Panc1 (cell line): ENCODE measurements around the gene FBXL17. TPM values are rescaled to one million over a fixed set of nuclear protein-coding genes. Genes with fewer than 3 reads are reported as not detected.

Experiments
- ATAC-seq: fragments of 200-7000 bp; cut with Tn5 transposase; 2 replicates; pipeline ENCODE4 v1.9.1; 2020; ENCODE audit warnings: mild to moderate bottlenecking, moderate library complexity
- BruUV-seq: library from RNA; stranded (reverse); fragments of 400-500 nt; replicated peaks from 2 replicates; lab custom pipeline; 2021; lab: Mats Ljungman, UMichigan
- CTCF ChIA-PET: fragments of 300-600 bp; sonication (Branson Sonifier 250); formaldehyde crosslinking; loops from one replicate; lab custom pipeline; 2022; ENCODE audit warnings: antibody characterized with exemption; lab: Charles Lee
- POLR2A ChIA-PET: fragments of 300-600 bp; sonication (Branson Sonifier 250); formaldehyde crosslinking; loops from one replicate; lab custom pipeline; 2022; ENCODE audit warnings: antibody characterized with exemption; lab: Charles Lee
- DNase-seq: peaks from one replicate; pipeline ENCODE4 v3.0.0-alpha.2; 2010; ENCODE audit warnings: low read depth, low spot score
- H3K27ac ChIP-seq: 2 replicates; pipeline ENCODE4 v1.5.1; 2011; ENCODE audit warnings: mild to moderate bottlenecking, low read length, inconsistent platforms
- H3K27me3 ChIP-seq: fragments of 200-500 bp; sonication (Bioruptor generic); 2 replicates; pipeline ENCODE4 v1.6.0; 2014; ENCODE audit warnings: low read length, inconsistent platforms; ENCODE audit not compliant: control insufficient read depth, insufficient read depth
- H3K36me3 ChIP-seq: fragments of 200-500 bp; sonication (Bioruptor generic); 2 replicates; pipeline ENCODE4 v1.5.1; 2014; ENCODE audit warnings: inconsistent platforms, mild to moderate bottlenecking, low read length, moderate library complexity; ENCODE audit not compliant: control insufficient read depth, insufficient read depth
- H3K4me1 ChIP-seq: 2 replicates; pipeline ENCODE4 v1.5.1; 2011; ENCODE audit warnings: inconsistent platforms, mild to moderate bottlenecking, low read length, moderate library complexity; ENCODE audit not compliant: control insufficient read depth, insufficient read depth
- H3K4me3 ChIP-seq, 2 experiments: 2 replicates each; pipeline ENCODE4 v1.5.1; 2011 to 2012; ENCODE audit warnings: low read depth in 2 of 2, low read length in 2 of 2, mild to moderate bottlenecking in 2 of 2, inconsistent platforms in 1 of 2, moderate library complexity in 1 of 2
- H3K9me3 ChIP-seq: fragments of 200-500 bp; sonication (Bioruptor generic); 2 replicates; pipeline ENCODE4 v1.5.1; 2014; ENCODE audit warnings: low read depth, mild to moderate bottlenecking, inconsistent platforms, low read length, moderate library complexity; ENCODE audit not compliant: control insufficient read depth, insufficient read depth
- CTCF ChIP-seq: fragments of 450-650 bp; IDR thresholded peaks from 2 replicates; pipeline ENCODE4 v1.5.1; 2017; ENCODE audit warnings: mild to moderate bottlenecking
- POLR2AphosphoS5 ChIP-seq: IDR thresholded peaks from 2 replicates; pipeline ENCODE4 v1.6.1; 2012; ENCODE audit warnings: mild to moderate bottlenecking, low read depth, low read length, moderate library complexity
- SIN3A ChIP-seq: IDR thresholded peaks from 2 replicates; pipeline ENCODE4 v1.6.1; 2012; ENCODE audit warnings: low read depth, mild to moderate bottlenecking, low read length, moderate library complexity, borderline replicate concordance; ENCODE audit not compliant: insufficient read depth
- TCF7L2 ChIP-seq: IDR thresholded peaks from 2 replicates; pipeline ENCODE4 v1.6.1; 2011; ENCODE audit warnings: mild to moderate bottlenecking, low read depth, low read length, inconsistent platforms
- in situ Hi-C: cut with HindIII; loops from 2 replicates; pipeline ENCODE4 v1.10.0; 2016; ENCODE audit warnings: low sequenced_read_pairs, low pct_unique_long_range_greater_than_20kb
- intact Hi-C: fragments of 100-400 bp; cut with micrococcal nuclease; formaldehyde crosslinking; loops from one replicate; pipeline ENCODE4 v1.10.0; 2022; ENCODE audit not compliant: unreplicated experiment
- total RNA-seq: library from RNA; stranded (reverse); gene quantifications from one replicate; pipeline ENCODE4 v1.2.1, GENCODE V29; 2021; ENCODE audit not compliant: unreplicated experiment
- TF ChIP-seq, protein P1 (sequence below), 2 experiments: IDR thresholded peaks; 2 replicates each; pipeline ENCODE4 v1.6.1; 2011 to 2012; ENCODE audit warnings: low read depth in 2 of 2, control low read depth in 1 of 2, low read length in 1 of 2, mild to moderate bottlenecking in 1 of 2, moderate library complexity in 1 of 2; ENCODE audit not compliant: insufficient read depth in 1 of 2

Gene FBXL17
- total RNA-seq, 1 experiment from 2014 or later = 17.4 TPM

GRCh38 chr5:108212775-108213346 is 169.0 kb downstream of the FBXL17 start:
- Histone ChIP-seq H3K4me1 (no peaks in the 10 kb centered on the region), H3K9me3 (no peaks in the 10 kb centered on the region), H3K27ac (no peak overlapping the region), H3K4me3 (no peak overlapping the region), H3K27me3 (no peaks in the 10 kb centered on the region), H3K36me3 (no peaks in the 10 kb centered on the region)
- POLR2A ChIA-PET = no interaction called here
- intact Hi-C loops = no loop called here
- no peak for ATAC-seq
- CTCF ChIA-PET = no interaction called here
- BruUV-seq = no TSS peak
- in situ Hi-C loops = no loop called here
- DNase-seq = no peak
- TF ChIP-seq POLR2AphosphoS5 (no peak), TCF7L2 (no peak), CTCF (no peak), SIN3A (no peak)
- TF ChIP-seq, protein P1, sequence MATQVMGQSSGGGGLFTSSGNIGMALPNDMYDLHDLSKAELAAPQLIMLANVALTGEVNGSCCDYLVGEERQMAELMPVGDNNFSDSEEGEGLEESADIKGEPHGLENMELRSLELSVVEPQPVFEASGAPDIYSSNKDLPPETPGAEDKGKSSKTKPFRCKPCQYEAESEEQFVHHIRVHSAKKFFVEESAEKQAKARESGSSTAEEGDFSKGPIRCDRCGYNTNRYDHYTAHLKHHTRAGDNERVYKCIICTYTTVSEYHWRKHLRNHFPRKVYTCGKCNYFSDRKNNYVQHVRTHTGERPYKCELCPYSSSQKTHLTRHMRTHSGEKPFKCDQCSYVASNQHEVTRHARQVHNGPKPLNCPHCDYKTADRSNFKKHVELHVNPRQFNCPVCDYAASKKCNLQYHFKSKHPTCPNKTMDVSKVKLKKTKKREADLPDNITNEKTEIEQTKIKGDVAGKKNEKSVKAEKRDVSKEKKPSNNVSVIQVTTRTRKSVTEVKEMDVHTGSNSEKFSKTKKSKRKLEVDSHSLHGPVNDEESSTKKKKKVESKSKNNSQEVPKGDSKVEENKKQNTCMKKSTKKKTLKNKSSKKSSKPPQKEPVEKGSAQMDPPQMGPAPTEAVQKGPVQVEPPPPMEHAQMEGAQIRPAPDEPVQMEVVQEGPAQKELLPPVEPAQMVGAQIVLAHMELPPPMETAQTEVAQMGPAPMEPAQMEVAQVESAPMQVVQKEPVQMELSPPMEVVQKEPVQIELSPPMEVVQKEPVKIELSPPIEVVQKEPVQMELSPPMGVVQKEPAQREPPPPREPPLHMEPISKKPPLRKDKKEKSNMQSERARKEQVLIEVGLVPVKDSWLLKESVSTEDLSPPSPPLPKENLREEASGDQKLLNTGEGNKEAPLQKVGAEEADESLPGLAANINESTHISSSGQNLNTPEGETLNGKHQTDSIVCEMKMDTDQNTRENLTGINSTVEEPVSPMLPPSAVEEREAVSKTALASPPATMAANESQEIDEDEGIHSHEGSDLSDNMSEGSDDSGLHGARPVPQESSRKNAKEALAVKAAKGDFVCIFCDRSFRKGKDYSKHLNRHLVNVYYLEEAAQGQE (IDR thresholded peaks at IDR 0.05; ENCODE audit: insufficient read depth in 1 of 2, low read depth in 2 of 2, low read length in 1 of 2) = no peak

GRCh38 chr5:108206707-108207106 is 175.2 kb downstream of the FBXL17 start:
- no TSS peak for BruUV-seq
- in situ Hi-C loops = no loop called here
- no peaks in the 10 kb centered on the region for H3K27me3 ChIP-seq
- no peaks in the 10 kb centered on the region for H3K9me3 ChIP-seq
- DNase-seq (no peak), ATAC-seq (no peak)
- ChIA-PET POLR2A (no interaction called here), CTCF (no interaction called here)
- intact Hi-C loops = no loop called here
- no peaks in the 10 kb centered on the region for H3K4me1 ChIP-seq
- TF ChIP-seq SIN3A = no peak
- no peak for TF ChIP-seq CTCF
- TF ChIP-seq, protein P1 (IDR thresholded peaks at IDR 0.05; ENCODE audit: insufficient read depth in 1 of 2, low read depth in 2 of 2, low read length in 1 of 2) = no peak
- no peak for TF ChIP-seq TCF7L2
- no peak for TF ChIP-seq POLR2AphosphoS5
- H3K4me3 ChIP-seq = no peak overlapping the region
- no peaks in the 10 kb centered on the region for H3K36me3 ChIP-seq
- H3K27ac ChIP-seq = no peak overlapping the region
